Hematopoietic multipotent progenitor cell treated with erythropoietin and hydrocortisone succinate and interleukin-3 and kit ligand, for 4 days (in vitro differentiated cells): Measurements from ENCODE around the gene PHF20.
A peak's percentile ranks its signal among the peaks of the same experiment; 100 is the strongest.
"Not testable (repeated sequence)": the region's sequence is repeated elsewhere in the genome, so short reads cannot be mapped to it uniquely, and the experiment has no call there.

ENCODE experiments used
- DNase-seq: peaks from one replicate; pipeline ENCODE4 v3.0.0-alpha.2; 2015

Gene PHF20

DNA sequence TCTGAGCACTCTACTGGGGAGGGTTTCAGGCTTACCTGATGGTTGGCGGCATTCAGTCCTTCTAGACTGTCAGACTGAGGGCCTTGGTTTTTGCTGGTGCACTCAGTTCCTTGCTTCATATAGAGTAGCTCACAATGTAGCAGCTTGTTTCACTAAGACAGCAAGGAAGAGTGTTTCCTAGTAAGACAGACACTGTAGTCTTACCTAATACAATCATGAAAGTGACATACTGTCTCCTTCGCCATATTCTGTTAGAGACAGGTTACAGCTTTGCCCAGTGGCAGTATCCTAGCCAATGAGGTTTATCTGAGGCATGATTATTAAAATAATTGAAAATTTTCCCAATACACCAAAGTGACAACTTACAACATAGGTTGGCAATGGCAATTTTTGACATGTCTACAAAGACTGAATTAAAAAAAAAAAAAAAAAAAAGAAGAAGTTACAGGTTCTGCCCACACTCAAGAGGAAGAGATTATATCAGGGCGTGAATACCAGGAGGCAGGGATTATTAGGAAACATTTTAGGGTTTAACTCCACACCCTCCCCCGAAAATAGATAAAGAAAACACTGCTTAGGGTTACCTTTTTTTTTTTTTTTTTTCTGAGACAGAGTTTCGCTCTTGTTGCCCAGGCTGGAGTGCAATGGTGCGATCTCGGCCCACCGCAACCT, 115.7 kb downstream of the PHF20 start:
- peak; percentile 82 for DNase-seq

- no peak for DNase-seq
These were observed 116.8 kb downstream of the PHF20 start for GRCh38 chr20:35888657-35889056.

GRCh38 chr20:35891375-35891774, 119.6 kb downstream of the PHF20 start:
- DNase-seq: no peak

- no peak for DNase-seq
These were observed 121.1 kb downstream of the PHF20 start for GRCh38 chr20:35892871-35893270.

DNA sequence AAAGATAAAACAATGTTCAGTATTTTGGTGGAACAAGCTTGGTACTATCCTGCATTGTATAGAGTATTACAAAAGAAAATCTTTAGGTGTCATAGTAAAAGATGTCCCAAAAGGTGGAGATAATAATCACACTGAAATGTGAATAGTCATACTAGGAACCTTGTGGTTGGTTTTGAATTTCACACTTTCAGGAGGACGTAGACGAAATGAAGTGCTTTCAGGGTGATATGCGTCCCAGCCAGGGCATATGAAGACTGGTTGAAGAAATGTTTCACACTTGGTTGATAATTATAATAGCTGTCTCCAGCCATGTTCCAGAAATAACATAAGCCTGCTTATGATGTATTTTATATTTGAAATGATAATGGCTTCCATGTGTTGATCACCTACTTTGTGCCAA, 122.1 kb downstream of the PHF20 start:
- DNase-seq: no peak

DNA sequence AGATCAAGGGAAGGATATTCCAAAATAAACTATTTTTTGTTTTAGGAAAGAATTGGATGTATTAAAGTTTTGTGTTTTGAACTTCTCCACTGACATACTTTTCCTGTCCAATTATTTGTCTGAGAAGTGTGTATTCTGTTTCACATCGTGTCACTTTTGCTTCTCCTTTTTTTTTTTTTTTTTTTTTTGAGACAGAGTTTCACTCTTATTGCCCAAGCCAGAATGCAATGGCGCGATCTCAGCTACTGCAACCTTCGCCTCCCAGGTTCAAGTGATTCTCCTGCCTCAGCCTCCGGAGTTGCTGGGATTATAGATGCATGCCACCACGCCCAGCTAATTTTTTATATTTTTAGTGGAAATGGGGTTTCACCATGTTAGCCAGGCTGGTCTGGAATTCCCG, 123.7 kb downstream of the PHF20 start:
- not testable (repeated sequence) for DNase-seq

DNA sequence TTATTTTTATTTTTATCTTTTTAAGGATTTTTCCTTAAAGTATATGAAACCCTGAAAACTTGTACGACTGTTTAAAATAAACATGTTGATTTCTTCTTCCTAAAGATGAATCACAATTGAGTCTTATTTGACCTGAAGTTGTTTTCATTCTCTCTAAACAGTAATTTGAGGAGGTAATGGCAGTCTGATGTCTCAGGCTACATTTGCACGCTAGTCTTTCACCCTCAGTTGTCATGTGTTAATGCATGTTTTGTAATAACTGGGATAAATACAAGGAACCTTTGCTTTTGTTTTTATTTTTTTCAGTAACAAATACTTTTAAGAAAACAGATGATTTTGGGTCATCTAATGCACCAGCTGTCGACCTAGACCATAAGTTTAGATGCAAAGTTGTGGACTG, 127.2 kb downstream of the PHF20 start:
- DNase-seq: no peak

DNA sequence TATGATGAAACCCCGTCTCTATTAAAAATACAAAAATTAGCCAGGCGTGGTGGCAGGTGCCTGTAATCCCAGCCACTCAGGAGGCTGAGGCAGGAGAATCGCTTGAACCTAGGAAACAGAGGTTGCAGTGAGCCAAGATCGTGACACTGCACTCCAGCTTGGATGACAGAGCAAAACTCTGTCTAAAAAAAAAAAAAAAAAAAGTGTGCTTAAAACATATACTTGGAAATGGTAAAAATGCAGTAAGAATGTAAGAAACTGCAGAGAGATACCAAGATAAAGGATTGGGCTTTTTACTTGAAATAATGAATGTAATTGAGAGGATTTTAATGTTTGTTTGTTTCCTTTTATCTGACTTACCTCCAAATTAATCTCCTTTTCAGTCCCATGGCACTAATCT, 129.4 kb downstream of the PHF20 start:
- DNase-seq: not testable (repeated sequence)

GRCh38 chr20:35901678-35902544, 130.1 kb downstream of the PHF20 start:
- peak; percentile 54 for DNase-seq

GRCh38 chr20:35902545-35902941, 130.7 kb downstream of the PHF20 start:
- DNase-seq: peak; percentile 55

DNA sequence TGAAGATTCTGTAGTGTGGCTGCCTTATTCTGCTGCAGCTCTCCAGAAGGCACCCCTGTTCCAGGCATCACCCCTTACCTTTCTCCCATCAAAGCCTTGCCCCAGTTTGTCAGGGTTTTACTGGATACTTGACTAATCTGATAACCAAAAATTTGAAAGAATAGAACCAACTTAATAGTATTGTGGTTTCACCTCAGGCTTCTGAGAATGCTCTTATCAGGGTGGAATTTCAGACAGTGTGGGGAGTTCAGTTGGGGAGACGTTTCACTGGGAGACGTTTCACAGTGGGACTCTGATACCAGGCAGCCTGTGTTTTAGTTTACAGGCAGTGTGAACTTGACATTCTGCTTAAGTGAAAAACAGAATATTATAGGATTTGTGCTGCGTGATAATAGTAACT, 132.0 kb downstream of the PHF20 start:
- DNase-seq: peak; percentile 67

- no peak for DNase-seq
These were observed 133.3 kb downstream of the PHF20 start for GRCh38 chr20:35904982-35905663.

DNA sequence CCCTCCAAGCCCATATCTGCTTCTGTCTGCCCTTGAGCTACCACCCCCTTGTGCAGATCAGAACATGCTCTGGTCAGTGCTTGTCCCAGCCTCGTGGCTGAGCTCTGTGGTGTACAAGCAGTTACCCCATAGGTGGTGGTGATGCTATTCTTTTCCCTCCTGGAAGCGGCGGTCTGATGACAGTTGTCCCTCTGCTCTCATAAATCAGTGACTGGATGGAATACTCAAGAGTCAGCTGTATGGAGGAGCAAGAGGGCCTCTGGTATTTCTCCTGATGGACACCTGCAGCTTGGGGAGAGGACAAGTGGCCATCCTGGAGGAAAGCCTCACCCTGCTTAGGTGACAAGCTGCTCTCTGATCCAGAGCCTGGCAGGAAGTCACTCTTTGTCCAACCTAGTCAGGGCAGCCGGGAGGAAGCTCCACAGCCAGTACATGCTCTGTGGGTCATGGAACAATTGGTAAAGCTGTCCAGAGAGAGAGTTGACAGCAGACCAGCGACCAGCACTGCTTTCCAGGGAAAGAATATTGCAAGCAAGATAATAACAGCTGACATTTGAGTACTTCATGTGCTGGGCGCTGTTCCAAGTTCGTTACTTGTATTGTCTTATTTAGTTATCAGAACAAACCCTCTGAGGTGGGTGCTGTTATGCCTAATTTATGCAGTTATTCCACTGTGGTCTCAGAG, 135.3 kb downstream of the PHF20 start:
- peak; percentile 89 for DNase-seq

DNA sequence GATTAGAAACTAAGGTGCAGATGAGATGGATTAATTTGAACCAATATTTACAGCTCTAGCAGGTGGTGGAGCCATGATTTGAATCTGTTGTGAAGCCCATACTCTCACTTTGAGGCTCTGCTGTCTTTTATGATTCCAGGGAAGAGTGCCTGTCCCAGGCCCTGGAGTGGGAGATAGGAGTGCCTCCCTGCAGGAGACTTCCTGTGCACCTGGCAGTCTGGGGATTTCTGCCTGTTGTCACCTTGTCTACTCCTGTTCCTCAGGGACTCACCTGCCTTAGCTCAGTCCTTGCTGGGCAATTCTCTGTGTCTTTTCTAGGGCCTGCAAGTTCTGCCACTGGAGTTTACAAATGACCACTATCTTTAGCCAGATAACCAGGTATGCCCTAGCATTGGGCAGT, 136.2 kb downstream of the PHF20 start:
- DNase-seq: no peak

DNA sequence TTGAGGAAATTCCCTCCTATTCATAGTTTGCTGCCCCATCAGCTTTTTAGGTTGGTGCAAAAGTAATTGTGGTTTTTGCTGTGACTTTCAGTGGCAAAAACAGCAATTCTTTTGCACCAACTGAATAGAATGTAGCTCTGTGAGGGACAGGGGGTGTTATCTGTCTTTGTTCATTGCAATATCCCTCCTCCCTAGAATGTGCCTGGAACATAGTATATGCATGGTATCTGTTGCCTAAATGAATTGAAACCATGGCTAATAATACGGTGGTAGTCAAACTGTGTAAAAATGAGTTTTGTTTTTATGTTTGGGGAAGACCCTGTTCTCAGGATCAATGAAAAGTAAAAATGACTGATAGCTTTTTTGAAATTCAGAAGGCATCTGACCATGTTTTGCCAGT, 137.4 kb downstream of the PHF20 start:
- DNase-seq: no peak

DNA sequence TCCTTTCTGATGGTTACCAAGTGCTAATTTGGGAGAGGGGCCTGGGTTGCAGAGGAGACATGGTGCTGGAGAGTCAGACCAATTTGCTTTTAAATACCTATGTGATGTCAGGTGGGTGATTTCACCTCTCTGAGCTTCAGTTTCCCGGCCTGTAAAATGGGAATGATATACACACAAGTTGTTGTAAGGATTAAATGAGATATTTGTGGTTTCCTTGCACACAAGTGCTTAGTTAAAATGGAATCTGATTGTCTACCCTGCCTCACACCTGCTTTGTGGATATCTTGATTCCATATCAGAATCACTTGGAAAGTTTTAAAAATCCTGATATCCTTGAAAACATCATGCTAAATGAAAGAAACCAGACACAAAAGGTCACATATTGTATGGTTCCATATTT, 138.0 kb downstream of the PHF20 start:
- DNase-seq: no peak

GRCh38 chr20:35910254-35910653, 138.4 kb downstream of the PHF20 start:
- no peak for DNase-seq

- no peak for DNase-seq
These were observed 141.1 kb downstream of the PHF20 start for GRCh38 chr20:35912881-35913280.

GRCh38 chr20:35917077-35917476, 145.3 kb downstream of the PHF20 start:
- peak; percentile 85 for DNase-seq

GRCh38 chr20:35918021-35918420, 146.2 kb downstream of the PHF20 start:
- no peak for DNase-seq

DNA sequence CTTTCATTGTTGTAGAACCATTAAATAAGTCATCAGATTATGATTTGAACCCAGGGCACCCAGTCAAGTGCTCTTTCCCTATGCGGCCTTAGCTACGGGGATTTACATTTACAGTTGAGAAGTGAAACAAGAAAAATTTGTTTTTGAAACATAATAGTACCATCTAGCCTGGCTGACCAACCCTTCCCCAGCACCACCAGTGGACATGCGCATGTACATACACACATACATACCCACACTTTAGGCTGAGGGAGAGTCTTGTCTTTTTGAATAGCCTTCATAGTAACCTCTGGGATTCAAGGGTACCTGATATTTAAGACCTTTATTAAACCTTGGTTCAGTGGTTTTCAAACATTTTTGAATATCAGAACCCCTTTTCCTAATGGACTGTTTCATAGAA, 148.7 kb downstream of the PHF20 start:
- no peak for DNase-seq

DNA sequence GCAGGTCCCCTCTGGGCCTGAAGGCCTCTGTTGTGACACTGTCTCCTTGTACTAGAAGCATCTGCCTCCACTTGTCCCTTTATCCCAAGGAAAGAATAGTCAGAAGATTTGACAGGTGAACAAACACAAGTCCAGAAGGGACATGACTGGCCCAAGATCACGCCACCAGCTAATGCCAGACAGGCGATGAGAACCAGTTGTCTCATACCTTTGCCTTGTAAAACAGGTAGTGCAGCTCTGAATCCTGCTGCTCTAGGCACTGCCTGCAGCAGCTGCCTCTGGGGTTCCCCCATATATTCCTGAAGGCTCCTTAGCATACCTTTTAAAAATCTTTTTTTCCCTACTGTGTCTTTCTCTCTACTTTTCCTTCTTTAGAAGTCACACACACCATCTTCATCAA, 157.5 kb downstream of the PHF20 start:
- no peak for DNase-seq

DNA sequence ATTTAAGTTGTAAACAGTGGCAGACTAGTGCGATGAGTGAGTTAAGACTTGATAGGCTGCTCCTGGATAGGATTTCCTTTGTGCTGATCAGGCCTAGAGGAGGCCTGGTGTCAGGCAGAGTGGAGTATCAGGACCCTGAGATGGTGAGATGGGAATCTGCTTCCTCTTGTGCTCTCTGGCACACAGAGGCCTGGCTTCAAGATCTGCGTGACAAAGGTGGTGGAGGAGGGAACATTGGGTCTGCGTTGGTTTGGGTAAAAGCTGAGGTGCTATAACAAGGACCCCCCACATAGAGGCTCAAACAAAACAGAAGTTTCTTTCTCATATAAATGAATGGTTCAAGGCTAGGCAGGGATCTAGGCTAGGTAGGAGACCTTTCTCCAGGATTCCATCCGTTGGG, 162.2 kb downstream of the PHF20 start:
- no peak for DNase-seq
